ENCODE measurements around the gene ZFP69B. TPM values are rescaled to one million over a fixed set of nuclear protein-coding genes. Genes with fewer than 3 reads are reported as not detected.

Gene ZFP69B
- polyA plus RNA-seq, 1 of the 3 experiments (the other 2 are of a cell fraction): 1.7 TPM

DNA sequence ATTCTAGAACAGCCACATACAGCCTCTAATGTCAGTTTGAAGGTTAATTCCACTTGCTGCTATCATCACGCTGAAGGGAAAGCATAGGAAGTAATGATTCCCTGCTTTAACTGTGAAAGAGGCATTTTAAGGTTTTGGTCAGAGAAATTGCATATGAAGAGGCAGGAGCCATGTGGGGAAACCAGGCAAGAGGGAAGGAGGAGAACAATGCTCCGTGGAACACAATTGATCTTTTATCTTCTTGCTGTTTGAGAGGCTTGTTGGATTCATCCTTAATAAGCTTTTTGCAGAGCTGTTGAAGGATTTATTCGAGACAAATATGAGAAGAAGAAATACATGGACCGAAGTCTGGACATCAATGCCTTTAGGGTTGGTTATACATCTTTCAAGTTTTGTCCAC is 40.8 kb upstream of the ZFP69B start:
- no peak overlapping the region for H3K9ac ChIP-seq
- H2AFZ ChIP-seq (ENCODE audit: low read depth): no peak overlapping the region
- CTCF ChIA-PET: interaction anchor here (3.8 kb wide), 1 partner anchor 265 kb away, joined by 21 read pairs; no protein-coding TSS in a partner anchor

More for the DNA sequence above, 40.8 kb upstream of the ZFP69B start:
- no peaks in the 10 kb centered on the region for H3K27me3 ChIP-seq (ENCODE audit: insufficient read depth)
- TF ChIP-seq RAD21 (IDR thresholded peaks at IDR 0.05; ENCODE audit: low read length) (no peak), RXRA (IDR thresholded peaks at IDR 0.05; ENCODE audit: borderline replicate concordance, low read depth) (no peak), USF1 (IDR thresholded peaks at IDR 0.05; ENCODE audit: borderline replicate concordance, low read depth) (no peak), EZH2phosphoT487 (IDR thresholded peaks at IDR 0.05; ENCODE audit: borderline replicate concordance, low read depth) (no peak), RCOR1 (IDR thresholded peaks at IDR 0.05; ENCODE audit: low read length) (no peak), JUND (IDR thresholded peaks at IDR 0.05) (no peak), CHD2 (IDR thresholded peaks at IDR 0.05; ENCODE audit: low read length, partially characterized antibody) (no peak), MAX (IDR thresholded peaks at IDR 0.05; ENCODE audit: low read depth) (no peak), IRF3 (IDR thresholded peaks at IDR 0.05; ENCODE audit: low read depth, low read length) (no peak), FOSL2 (IDR thresholded peaks at IDR 0.05; ENCODE audit: borderline replicate concordance, low read depth) (no peak), ELF1 (IDR thresholded peaks at IDR 0.05) (no peak), RFX5 (IDR thresholded peaks at IDR 0.05; ENCODE audit: low read length) (no peak), SIN3A (IDR thresholded peaks at IDR 0.05; ENCODE audit: borderline replicate concordance, low read depth, low read length) (no peak), POLR2AphosphoS5 (IDR thresholded peaks at IDR 0.05; ENCODE audit: low read depth, low read length) (no peak), FOXJ3 (CRISPR knock-in tag; IDR thresholded peaks at IDR 0.05) (no peak), NRF1 (IDR thresholded peaks at IDR 0.05; ENCODE audit: low read depth, low read length) (no peak)
- TF ChIP-seq, protein P1, sequence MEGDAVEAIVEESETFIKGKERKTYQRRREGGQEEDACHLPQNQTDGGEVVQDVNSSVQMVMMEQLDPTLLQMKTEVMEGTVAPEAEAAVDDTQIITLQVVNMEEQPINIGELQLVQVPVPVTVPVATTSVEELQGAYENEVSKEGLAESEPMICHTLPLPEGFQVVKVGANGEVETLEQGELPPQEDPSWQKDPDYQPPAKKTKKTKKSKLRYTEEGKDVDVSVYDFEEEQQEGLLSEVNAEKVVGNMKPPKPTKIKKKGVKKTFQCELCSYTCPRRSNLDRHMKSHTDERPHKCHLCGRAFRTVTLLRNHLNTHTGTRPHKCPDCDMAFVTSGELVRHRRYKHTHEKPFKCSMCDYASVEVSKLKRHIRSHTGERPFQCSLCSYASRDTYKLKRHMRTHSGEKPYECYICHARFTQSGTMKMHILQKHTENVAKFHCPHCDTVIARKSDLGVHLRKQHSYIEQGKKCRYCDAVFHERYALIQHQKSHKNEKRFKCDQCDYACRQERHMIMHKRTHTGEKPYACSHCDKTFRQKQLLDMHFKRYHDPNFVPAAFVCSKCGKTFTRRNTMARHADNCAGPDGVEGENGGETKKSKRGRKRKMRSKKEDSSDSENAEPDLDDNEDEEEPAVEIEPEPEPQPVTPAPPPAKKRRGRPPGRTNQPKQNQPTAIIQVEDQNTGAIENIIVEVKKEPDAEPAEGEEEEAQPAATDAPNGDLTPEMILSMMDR (IDR thresholded peaks at IDR 0.05): no peak
- TF ChIP-seq, protein P2, sequence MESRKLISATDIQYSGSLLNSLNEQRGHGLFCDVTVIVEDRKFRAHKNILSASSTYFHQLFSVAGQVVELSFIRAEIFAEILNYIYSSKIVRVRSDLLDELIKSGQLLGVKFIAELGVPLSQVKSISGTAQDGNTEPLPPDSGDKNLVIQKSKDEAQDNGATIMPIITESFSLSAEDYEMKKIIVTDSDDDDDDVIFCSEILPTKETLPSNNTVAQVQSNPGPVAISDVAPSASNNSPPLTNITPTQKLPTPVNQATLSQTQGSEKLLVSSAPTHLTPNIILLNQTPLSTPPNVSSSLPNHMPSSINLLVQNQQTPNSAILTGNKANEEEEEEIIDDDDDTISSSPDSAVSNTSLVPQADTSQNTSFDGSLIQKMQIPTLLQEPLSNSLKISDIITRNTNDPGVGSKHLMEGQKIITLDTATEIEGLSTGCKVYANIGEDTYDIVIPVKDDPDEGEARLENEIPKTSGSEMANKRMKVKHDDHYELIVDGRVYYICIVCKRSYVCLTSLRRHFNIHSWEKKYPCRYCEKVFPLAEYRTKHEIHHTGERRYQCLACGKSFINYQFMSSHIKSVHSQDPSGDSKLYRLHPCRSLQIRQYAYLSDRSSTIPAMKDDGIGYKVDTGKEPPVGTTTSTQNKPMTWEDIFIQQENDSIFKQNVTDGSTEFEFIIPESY (IDR thresholded peaks at IDR 0.05; ENCODE audit: borderline replicate concordance, low read depth): no peak
- TF ChIP-seq, protein P3, sequence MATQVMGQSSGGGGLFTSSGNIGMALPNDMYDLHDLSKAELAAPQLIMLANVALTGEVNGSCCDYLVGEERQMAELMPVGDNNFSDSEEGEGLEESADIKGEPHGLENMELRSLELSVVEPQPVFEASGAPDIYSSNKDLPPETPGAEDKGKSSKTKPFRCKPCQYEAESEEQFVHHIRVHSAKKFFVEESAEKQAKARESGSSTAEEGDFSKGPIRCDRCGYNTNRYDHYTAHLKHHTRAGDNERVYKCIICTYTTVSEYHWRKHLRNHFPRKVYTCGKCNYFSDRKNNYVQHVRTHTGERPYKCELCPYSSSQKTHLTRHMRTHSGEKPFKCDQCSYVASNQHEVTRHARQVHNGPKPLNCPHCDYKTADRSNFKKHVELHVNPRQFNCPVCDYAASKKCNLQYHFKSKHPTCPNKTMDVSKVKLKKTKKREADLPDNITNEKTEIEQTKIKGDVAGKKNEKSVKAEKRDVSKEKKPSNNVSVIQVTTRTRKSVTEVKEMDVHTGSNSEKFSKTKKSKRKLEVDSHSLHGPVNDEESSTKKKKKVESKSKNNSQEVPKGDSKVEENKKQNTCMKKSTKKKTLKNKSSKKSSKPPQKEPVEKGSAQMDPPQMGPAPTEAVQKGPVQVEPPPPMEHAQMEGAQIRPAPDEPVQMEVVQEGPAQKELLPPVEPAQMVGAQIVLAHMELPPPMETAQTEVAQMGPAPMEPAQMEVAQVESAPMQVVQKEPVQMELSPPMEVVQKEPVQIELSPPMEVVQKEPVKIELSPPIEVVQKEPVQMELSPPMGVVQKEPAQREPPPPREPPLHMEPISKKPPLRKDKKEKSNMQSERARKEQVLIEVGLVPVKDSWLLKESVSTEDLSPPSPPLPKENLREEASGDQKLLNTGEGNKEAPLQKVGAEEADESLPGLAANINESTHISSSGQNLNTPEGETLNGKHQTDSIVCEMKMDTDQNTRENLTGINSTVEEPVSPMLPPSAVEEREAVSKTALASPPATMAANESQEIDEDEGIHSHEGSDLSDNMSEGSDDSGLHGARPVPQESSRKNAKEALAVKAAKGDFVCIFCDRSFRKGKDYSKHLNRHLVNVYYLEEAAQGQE (IDR thresholded peaks at IDR 0.05; ENCODE audit: low read depth, low read length): no peak
- H3K9me2 ChIP-seq: no peaks in the 10 kb centered on the region
- no peaks in the 10 kb centered on the region for H4K20me1 ChIP-seq (ENCODE audit: insufficient read depth)
- no peaks in the 10 kb centered on the region for H3F3A ChIP-seq (replicated peaks; ENCODE audit: insufficient read depth)
- no peak overlapping the region for H3K4me2 ChIP-seq
- no peaks in the 10 kb centered on the region; a peak in 2 of 4 replicates for H3K4me1 ChIP-seq (ENCODE audit: control insufficient read depth in 1 of 2, insufficient read depth in 2 of 2, low read depth in 1 of 2, low read length in 1 of 2)
- no peak overlapping the region for H3K4me3 ChIP-seq (ENCODE audit: low read depth in 2 of 2, low read length in 1 of 2)
- no peak for DNase-seq
- 89% methylated on average over 4 of the region's 4 CpGs for WGBS (ENCODE audit: low lambda C conversion rate)
- H3K27ac ChIP-seq (ENCODE audit: low read depth in 2 of 2, low read length in 1 of 2): no peak overlapping the region
- POLR2A ChIA-PET: no interaction called here
- no peaks in the 10 kb centered on the region for H3K9me3 ChIP-seq
- peaks cover 0 to 15% of the 10 kb centered on the region in 2 experiments for H3K36me3 ChIP-seq (replicated peaks in 1 of 2; ENCODE audit: control insufficient read depth in 1 of 2, insufficient read depth in 2 of 2, low read length in 1 of 2)
- H3K79me2 ChIP-seq (ENCODE audit: insufficient read depth): peaks cover 6% of the 10 kb centered on the region

All from SK-N-SH (cell line).